GM19043 (cell line): ENCODE data around the gene RGS17.
"Not testable (repeated sequence)": the region's sequence is repeated elsewhere in the genome, so short reads cannot be mapped to it uniquely, and the experiment has no call there.

Experiments used
- ATAC-seq: cut with Tn5 transposase; IDR thresholded peaks from one replicate; pipeline ENCODE4 v1.9.1; 2021; ENCODE audit warnings: low read depth; ENCODE audit not compliant: unreplicated experiment

The RGS17 gene

DNA sequence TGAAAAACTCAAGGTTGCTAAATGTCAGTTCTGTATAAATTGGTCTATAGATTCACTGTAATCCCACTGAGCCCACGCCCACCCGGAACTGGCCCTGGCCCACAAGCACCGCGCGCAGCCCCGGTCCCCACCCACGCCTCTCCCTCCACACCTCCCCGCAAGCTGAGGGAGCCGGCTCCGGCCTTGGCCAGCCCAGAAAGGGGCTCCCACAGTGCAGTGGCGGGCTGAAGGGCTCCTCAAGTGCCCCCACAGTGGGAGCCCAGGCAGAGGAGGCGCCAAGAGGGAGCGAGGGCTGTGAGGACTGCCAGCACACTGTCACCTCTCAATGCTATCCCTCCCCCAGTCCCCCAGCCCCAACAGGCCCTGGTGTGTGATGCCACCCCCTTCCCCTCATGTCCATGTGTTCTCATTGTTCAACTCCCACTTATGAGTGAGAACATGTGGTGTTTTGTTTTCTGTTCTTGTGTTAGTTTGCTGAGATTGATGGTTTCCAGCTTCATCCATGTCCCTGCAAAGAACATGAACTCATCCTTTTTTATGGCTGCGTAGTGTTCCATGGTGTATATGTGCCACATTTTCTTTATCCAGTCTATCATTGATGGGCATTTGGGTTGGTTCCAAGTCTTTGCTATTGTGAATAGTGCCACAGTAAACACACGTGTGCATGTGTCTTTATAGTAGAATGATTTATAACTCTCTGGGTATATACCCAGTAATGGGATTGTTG is 164.8 kb downstream of the RGS17 start:
- not testable (repeated sequence) for ATAC-seq

GRCh38 chr6:152959333-152959732 is 171.7 kb downstream of the RGS17 start:
- ATAC-seq: no peak

GRCh38 chr6:152957796-152958195 is 173.3 kb downstream of the RGS17 start:
- no peak for ATAC-seq
